ENCODE measurements around the gene KRTAP5-3.

The KRTAP5-3 gene

DNA sequence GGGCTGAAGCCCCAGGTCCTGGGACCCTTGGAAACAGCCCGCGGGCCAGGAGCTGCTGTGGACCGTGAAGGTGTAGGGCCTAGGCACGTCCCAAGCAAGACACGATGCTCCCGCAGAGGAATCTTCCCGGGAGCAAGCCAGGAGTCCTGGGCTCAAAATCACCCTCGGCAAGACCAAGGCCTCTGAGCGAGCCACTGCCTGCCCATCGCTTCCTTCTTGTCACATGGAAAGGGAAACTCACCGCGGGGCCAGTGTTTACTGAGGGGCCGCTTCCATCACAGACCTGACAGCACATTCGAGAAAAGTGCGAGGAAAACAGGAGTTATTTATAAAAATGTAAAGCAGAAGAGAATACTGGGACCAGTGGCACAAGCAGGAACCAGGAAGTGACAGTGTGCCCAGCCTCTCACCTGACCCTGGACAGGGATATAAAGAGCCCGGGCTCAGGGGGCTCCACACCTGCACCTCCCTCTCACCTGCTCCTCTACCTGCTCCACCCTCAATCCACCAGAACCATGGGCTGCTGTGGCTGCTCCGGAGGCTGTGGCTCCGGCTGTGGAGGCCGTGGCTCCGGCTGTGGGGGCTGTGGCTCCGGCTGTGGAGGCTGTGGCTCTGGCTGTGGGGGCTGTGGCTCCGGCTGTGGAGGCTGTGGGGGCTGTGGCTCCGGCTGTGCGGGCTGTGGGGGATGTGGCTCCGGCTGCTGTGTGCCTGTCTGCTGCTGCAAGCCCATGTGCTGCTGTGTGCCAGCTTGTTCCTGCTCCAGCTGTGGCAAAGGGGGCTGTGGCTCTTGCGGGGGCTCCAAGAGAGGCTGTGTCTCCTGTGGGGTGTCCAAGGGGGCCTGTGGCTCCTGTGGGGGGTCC, 21.3 kb upstream of the KRTAP5-3 start, which contains the start of gene KRTAP5-5:
Gene KRTAP5-5, plus strand, starts transcription at position 450 of the 860 bp plus-strand sequence. Its CDS starts 66 bp downstream, at position 516.
- TF ChIP-seq, protein P1, sequence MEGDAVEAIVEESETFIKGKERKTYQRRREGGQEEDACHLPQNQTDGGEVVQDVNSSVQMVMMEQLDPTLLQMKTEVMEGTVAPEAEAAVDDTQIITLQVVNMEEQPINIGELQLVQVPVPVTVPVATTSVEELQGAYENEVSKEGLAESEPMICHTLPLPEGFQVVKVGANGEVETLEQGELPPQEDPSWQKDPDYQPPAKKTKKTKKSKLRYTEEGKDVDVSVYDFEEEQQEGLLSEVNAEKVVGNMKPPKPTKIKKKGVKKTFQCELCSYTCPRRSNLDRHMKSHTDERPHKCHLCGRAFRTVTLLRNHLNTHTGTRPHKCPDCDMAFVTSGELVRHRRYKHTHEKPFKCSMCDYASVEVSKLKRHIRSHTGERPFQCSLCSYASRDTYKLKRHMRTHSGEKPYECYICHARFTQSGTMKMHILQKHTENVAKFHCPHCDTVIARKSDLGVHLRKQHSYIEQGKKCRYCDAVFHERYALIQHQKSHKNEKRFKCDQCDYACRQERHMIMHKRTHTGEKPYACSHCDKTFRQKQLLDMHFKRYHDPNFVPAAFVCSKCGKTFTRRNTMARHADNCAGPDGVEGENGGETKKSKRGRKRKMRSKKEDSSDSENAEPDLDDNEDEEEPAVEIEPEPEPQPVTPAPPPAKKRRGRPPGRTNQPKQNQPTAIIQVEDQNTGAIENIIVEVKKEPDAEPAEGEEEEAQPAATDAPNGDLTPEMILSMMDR (IDR thresholded peaks at IDR 0.05; ENCODE audit: poor library complexity, severe bottlenecking): no peak
- Histone ChIP-seq H3K36me3 (ENCODE audit: low read depth) (no peaks in the 10 kb centered on the region), H3K4me3 (ENCODE audit: severe bottlenecking) (no peak within 1 kb of the TSS), H3K4me1 (ENCODE audit: insufficient read depth, poor library complexity, severe bottlenecking) (no peaks in the 10 kb centered on the region), H3K27ac (ENCODE audit: poor library complexity, severe bottlenecking) (no peak within 1 kb of the TSS), H3K27me3 (ENCODE audit: insufficient read depth, poor library complexity, severe bottlenecking) (peaks cover 25% of the 10 kb centered on the region), H3K9me3 (ENCODE audit: severe bottlenecking) (no peaks in the 10 kb centered on the region)
- DNase-seq (ENCODE audit: low spot score) (peak; percentile 23), ATAC-seq (ENCODE audit: low read depth) (no peak)

DNA sequence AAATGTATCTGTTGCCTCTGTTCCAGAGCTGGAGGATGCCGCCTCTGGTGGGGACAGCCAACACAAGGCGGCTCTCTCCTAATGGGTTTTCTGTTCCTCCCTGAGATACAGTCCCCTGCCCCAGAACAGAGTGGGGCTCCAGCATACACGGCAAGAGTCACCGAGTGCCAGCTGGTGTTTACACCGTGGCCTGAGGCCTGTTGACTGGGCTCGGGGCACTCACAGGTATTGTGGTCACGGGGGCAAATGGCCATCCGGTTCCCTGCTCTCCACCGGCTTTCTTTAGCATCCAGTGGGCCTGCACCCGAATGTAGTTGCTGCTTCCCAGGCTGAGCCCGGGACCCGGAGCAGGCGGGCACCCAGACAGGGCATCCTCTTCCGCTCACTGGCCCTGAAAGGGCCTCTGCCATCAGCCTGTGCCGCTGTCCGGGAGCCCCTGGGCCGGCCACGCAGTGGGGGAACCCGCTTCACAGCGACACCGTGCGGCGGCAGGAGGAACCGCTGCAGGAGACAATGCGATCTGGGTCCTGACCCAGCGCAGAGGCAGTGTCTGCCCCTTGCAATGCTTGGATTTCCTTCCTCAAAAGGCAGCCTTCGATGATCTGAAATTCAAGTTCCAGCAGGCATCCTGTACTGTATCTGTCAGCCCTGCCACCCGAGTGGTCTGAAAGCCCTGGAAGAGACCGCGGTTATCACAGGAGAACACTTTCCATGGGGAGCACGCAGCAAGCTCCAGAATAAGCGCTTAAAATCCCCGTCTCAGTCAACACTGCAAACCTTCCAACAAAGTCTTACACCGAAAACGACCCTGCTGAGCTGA, 20.5 kb upstream of the KRTAP5-3 start:
- ATAC-seq (ENCODE audit: low read depth) (peak; percentile 77), DNase-seq (ENCODE audit: low spot score) (peak; percentile 38)
- Histone ChIP-seq H3K4me3 (ENCODE audit: severe bottlenecking) (no peak overlapping the region), H3K4me1 (ENCODE audit: insufficient read depth, poor library complexity, severe bottlenecking) (no peaks in the 10 kb centered on the region), H3K9me3 (ENCODE audit: severe bottlenecking) (no peaks in the 10 kb centered on the region), H3K27me3 (ENCODE audit: insufficient read depth, poor library complexity, severe bottlenecking) (peaks cover 25% of the 10 kb centered on the region), H3K27ac (ENCODE audit: poor library complexity, severe bottlenecking) (no peak overlapping the region), H3K36me3 (ENCODE audit: low read depth) (no peaks in the 10 kb centered on the region)
- TF ChIP-seq, protein P1 (IDR thresholded peaks at IDR 0.05; ENCODE audit: poor library complexity, severe bottlenecking): peak; percentile 83

DNA sequence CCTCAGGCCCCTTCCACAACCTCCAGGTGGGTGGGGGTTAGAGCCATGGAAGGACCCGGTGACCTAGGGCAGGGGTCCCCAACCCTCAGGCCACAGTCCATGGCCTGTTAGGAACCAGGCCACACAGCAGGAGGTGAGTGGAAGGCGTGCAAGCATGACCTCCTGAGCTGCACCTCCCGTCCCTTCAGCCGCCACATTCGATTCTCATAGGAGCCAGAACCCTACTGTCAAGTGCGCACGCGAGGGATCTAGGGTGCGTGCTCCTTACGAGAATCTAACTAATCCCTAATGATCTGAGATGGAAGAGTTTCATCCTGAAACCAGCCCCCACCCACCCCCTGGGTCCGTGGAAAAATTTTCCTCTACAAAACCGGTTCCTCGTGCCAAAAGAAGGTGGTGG, 17.3 kb upstream of the KRTAP5-3 start:
- no peak overlapping the region for H3K27ac ChIP-seq (ENCODE audit: poor library complexity, severe bottlenecking)
- H3K4me1 ChIP-seq (ENCODE audit: insufficient read depth, poor library complexity, severe bottlenecking): no peaks in the 10 kb centered on the region
- TF ChIP-seq, protein P1 (IDR thresholded peaks at IDR 0.05; ENCODE audit: poor library complexity, severe bottlenecking): no peak
- H3K36me3 ChIP-seq (ENCODE audit: low read depth): no peaks in the 10 kb centered on the region
- H3K4me3 ChIP-seq (ENCODE audit: severe bottlenecking): no peak overlapping the region
- no peaks in the 10 kb centered on the region for H3K9me3 ChIP-seq (ENCODE audit: severe bottlenecking)
- DNase-seq (ENCODE audit: low spot score) (no peak), ATAC-seq (ENCODE audit: low read depth) (no peak)
- peaks cover 25% of the 10 kb centered on the region for H3K27me3 ChIP-seq (ENCODE audit: insufficient read depth, poor library complexity, severe bottlenecking)

GRCh38 chr11:1624621-1625020, 16.4 kb upstream of the KRTAP5-3 start:
- Histone ChIP-seq H3K27me3 (ENCODE audit: insufficient read depth, poor library complexity, severe bottlenecking) (peaks cover 25% of the 10 kb centered on the region), H3K36me3 (ENCODE audit: low read depth) (no peaks in the 10 kb centered on the region), H3K27ac (ENCODE audit: poor library complexity, severe bottlenecking) (no peak overlapping the region), H3K9me3 (ENCODE audit: severe bottlenecking) (no peaks in the 10 kb centered on the region), H3K4me1 (ENCODE audit: insufficient read depth, poor library complexity, severe bottlenecking) (no peaks in the 10 kb centered on the region), H3K4me3 (ENCODE audit: severe bottlenecking) (no peak overlapping the region)
- ATAC-seq (ENCODE audit: low read depth): no peak
- DNase-seq (ENCODE audit: low spot score): no peak
- TF ChIP-seq, protein P1 (IDR thresholded peaks at IDR 0.05; ENCODE audit: poor library complexity, severe bottlenecking): no peak
